Esophagus muscularis mucosa (tissue), 4 donors: ENCODE results near the gene ZNF275.

Source experiments
- EP300 ChIP-seq: sonication (generic); formaldehyde crosslinking; IDR thresholded peaks from one replicate; pipeline ENCODE4 v1.6.1; 2017; ENCODE audit warnings: antibody characterized with exemption
- POLR2A ChIP-seq: fragments of 450-650 bp; IDR thresholded peaks from one replicate; pipeline ENCODE4 v1.6.1; 2017; ENCODE audit warnings: antibody characterized with exemption, moderate library complexity, mild to moderate bottlenecking, low read depth
- TF ChIP-seq, protein P1 (sequence below), 3 experiments: fragments of 200-600 bp in 2 of 3; fragments of 450-650 bp in 1 of 3; sonication (generic) in 2 of 3; IDR thresholded peaks; one replicate each; pipeline ENCODE4 v1.5.1; 2017 to 2019; ENCODE audit warnings: antibody characterized with exemption in 3 of 3, mild to moderate bottlenecking in 2 of 3, moderate library complexity in 1 of 3

DNA sequence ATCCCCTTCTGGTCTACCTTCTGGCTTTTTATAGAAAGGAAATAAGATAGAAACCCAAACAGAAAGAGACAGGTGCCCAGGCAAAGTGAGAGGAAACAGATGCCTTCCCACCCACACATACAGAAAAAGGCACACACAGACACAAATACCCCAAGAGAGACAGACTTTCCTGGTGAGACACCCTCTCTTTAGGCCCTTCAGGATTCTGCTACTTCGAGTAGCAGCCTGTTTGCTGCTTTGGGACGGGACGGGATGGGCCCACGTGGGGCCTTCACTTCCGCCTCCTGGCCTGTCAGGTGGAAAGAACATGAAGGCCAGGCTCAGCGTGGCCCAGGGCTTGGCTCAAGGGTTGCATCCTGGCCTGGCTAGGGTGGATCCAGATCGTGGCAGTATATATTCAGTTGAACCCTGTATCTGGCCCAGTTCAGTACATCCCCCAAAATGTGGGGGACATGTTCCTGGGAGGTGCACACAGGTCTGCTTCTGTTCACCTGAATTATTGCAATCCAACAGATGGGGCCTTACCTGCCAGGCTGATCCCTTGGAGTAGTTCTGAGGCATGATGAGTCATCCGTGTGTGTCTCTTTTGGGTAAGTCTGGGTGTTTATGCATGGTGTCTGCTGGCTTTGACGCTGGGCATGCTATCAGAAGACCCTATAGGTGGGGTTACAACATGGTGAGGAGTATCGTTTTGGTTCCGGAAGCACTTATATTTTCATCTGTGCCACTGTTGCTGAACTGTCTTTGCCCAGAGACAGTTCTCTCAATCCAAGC lies 2.4 kb downstream of the ZNF275 start:
- TF ChIP-seq, protein P1, sequence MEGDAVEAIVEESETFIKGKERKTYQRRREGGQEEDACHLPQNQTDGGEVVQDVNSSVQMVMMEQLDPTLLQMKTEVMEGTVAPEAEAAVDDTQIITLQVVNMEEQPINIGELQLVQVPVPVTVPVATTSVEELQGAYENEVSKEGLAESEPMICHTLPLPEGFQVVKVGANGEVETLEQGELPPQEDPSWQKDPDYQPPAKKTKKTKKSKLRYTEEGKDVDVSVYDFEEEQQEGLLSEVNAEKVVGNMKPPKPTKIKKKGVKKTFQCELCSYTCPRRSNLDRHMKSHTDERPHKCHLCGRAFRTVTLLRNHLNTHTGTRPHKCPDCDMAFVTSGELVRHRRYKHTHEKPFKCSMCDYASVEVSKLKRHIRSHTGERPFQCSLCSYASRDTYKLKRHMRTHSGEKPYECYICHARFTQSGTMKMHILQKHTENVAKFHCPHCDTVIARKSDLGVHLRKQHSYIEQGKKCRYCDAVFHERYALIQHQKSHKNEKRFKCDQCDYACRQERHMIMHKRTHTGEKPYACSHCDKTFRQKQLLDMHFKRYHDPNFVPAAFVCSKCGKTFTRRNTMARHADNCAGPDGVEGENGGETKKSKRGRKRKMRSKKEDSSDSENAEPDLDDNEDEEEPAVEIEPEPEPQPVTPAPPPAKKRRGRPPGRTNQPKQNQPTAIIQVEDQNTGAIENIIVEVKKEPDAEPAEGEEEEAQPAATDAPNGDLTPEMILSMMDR (IDR thresholded peaks at IDR 0.05), result no peak
- no peak for TF ChIP-seq EP300
- no peak for TF ChIP-seq POLR2A
